HepG2 (cell line): ENCODE measurements around the gene COX4I2. TPM values are rescaled to one million over a fixed set of nuclear protein-coding genes. Genes with fewer than 3 reads are reported as not detected.

Experiments
- ARNT ChIP-seq: fragments of 450-650 bp; IDR thresholded peaks from 2 replicates; pipeline ENCODE4 v1.6.1; 2017
- CAMTA2 ChIP-seq: sonication (generic); formaldehyde crosslinking; IDR thresholded peaks from 2 replicates; pipeline ENCODE4 v1.4.0; 2020; ENCODE audit warnings: mild to moderate bottlenecking, missing genetic modification reagents, borderline replicate concordance
- CCDC6 ChIP-seq: sonication (generic); formaldehyde crosslinking; IDR thresholded peaks from 2 replicates; pipeline ENCODE4 v1.8.1; 2022; ENCODE audit warnings: mild to moderate bottlenecking, missing genetic modification reagents, moderate library complexity
- CHD2 ChIP-seq: IDR thresholded peaks from 2 replicates; pipeline ENCODE4 v1.6.1; 2011; ENCODE audit warnings: low read depth, low read length, improper control_type of control experiment
- E2F5 ChIP-seq: sonication (generic); formaldehyde crosslinking; conservative IDR thresholded peaks from 2 replicates; pipeline ENCODE4 v1.4.0; 2020; ENCODE audit warnings: missing genetic modification reagents
- FOXA3 ChIP-seq: IDR thresholded peaks from 2 replicates; pipeline ENCODE4 v1.6.1; 2016; ENCODE audit warnings: missing genetic modification reagents, missing compliant biosample characterization
- FOXO1 ChIP-seq: sonication (generic); formaldehyde crosslinking; IDR thresholded peaks from 2 replicates; pipeline ENCODE4 v1.4.0; 2020; ENCODE audit warnings: missing genetic modification reagents
- HOXA7 ChIP-seq: sonication (generic); formaldehyde crosslinking; IDR thresholded peaks from 2 replicates; pipeline ENCODE4 v1.8.1; 2022; ENCODE audit warnings: mild to moderate bottlenecking, missing genetic modification reagents, moderate library complexity
- KDM4B ChIP-seq: sonication (generic); formaldehyde crosslinking; IDR thresholded peaks from 2 replicates; pipeline ENCODE4 v1.4.0; 2020; ENCODE audit warnings: missing genetic modification reagents
- MLLT10 ChIP-seq: sonication (generic); formaldehyde crosslinking; IDR thresholded peaks from 2 replicates; pipeline ENCODE4 v1.4.0; 2020; ENCODE audit warnings: missing genetic modification reagents
- MTERF4 ChIP-seq: sonication (generic); formaldehyde crosslinking; IDR thresholded peaks from 2 replicates; pipeline ENCODE4 v1.8.0; 2023; ENCODE audit warnings: mild to moderate bottlenecking, missing genetic modification reagents
- NFE2L2 ChIP-seq: fragments of 150-350 bp; IDR thresholded peaks from 2 replicates; pipeline ENCODE4 v1.6.1; 2014; ENCODE audit warnings: low read length
- TBL1XR1 ChIP-seq: fragments of 150-350 bp; IDR thresholded peaks from 2 replicates; pipeline ENCODE4 v1.6.1; 2014; ENCODE audit warnings: borderline replicate concordance, low read length; ENCODE audit not compliant: partially characterized antibody
- TFE3 ChIP-seq: IDR thresholded peaks from 2 replicates; pipeline ENCODE4 v1.6.1; 2016
- USF2 ChIP-seq, 2 experiments: sonication (generic) in 1 of 2; formaldehyde crosslinking in 1 of 2; IDR thresholded peaks; 2 replicates each; pipeline versions ENCODE4 v1.5.1 to v1.6.1; 2011 to 2020; ENCODE audit warnings: borderline replicate concordance in 1 of 2, low read depth in 1 of 2, low read length in 1 of 2, mild to moderate bottlenecking in 1 of 2, missing genetic modification reagents in 1 of 2, moderate library complexity in 1 of 2
- ZBTB20 ChIP-seq: sonication (generic); formaldehyde crosslinking; IDR thresholded peaks from 2 replicates; pipeline ENCODE4 v1.8.1; 2023; ENCODE audit warnings: missing genetic modification reagents, low read depth, mild to moderate bottlenecking, borderline replicate concordance
- ZNF160 ChIP-seq: sonication (generic); formaldehyde crosslinking; IDR thresholded peaks from 2 replicates; pipeline ENCODE4 v1.8.0; 2022; ENCODE audit warnings: mild to moderate bottlenecking, inconsistent platforms, missing genetic modification reagents
- ZNF232 ChIP-seq: sonication (generic); formaldehyde crosslinking; IDR thresholded peaks from 2 replicates; pipeline ENCODE4 v1.4.0; 2020; ENCODE audit warnings: missing genetic modification reagents, borderline replicate concordance
- ZNF501 ChIP-seq: sonication (generic); formaldehyde crosslinking; IDR thresholded peaks from 2 replicates; pipeline ENCODE4 v1.5.1; 2020; ENCODE audit warnings: mild to moderate bottlenecking, moderate library complexity, missing genetic modification reagents
- ZNF660 ChIP-seq: sonication (generic); formaldehyde crosslinking; IDR thresholded peaks from 2 replicates; pipeline ENCODE4 v1.5.1; 2020; ENCODE audit warnings: mild to moderate bottlenecking, low read depth, missing genetic modification reagents, borderline replicate concordance
- ZNF768 ChIP-seq: sonication (generic); formaldehyde crosslinking; IDR thresholded peaks from 2 replicates; pipeline ENCODE4 v1.4.0; 2020; ENCODE audit warnings: missing genetic modification reagents
- ZNF777 ChIP-seq: sonication (generic); formaldehyde crosslinking; IDR thresholded peaks from 2 replicates; pipeline ENCODE4 v1.4.0; 2020; ENCODE audit warnings: missing genetic modification reagents
- ZNF780A ChIP-seq: sonication (generic); formaldehyde crosslinking; IDR thresholded peaks from 2 replicates; pipeline ENCODE4 v1.8.0; 2022; ENCODE audit warnings: mild to moderate bottlenecking, missing genetic modification reagents, moderate library complexity
- ZNF784 ChIP-seq: sonication (generic); formaldehyde crosslinking; IDR thresholded peaks from 2 replicates; pipeline ENCODE4 v1.5.1; 2020; ENCODE audit warnings: missing genetic modification reagents, mild to moderate bottlenecking, borderline replicate concordance
- polyA plus RNA-seq, 8 experiments: library from polyadenylated mRNA; depleted of rRNA in 3 of 8; stranded (reverse) in 7 of 8; unstranded in 1 of 8; fragments of >200 nt; fragmentation: Illumina TruSeq in 4 of 8; extraction: Trizol in 4 of 8; gene quantifications; 2 replicates each; pipeline versions ENCODE4 v1.2.1 to v1.2.3, GENCODE V29; 2011 to 2016; ENCODE audit warnings: low read depth in 4 of 8, missing spikeins in 1 of 8, mixed read lengths in 1 of 8; ENCODE audit not compliant: insufficient read depth in 1 of 8
- total RNA-seq, 5 experiments: library from RNA; depleted of rRNA; stranded (reverse); fragments of >200 nt; fragmentation: Illumina TruSeq; extraction: Trizol; gene quantifications; 2 replicates each; pipeline ENCODE4 v1.2.3, GENCODE V29; 2016; ENCODE audit warnings: low read depth in 1 of 5

The COX4I2 gene
- total and polyA plus RNA-seq, 2 of the 13 experiments (the other 11 are each of a cell fraction or from before 2014, with no cell fraction given), result 1.1 TPM; not detected in 1

GRCh38 chr20:31608251-31608945 lies 29.3 kb upstream of the COX4I2 start (continued):
- peak; percentile 99 for TF ChIP-seq TBL1XR1
- TF ChIP-seq ZNF232 (CRISPR knock-in tag), result peak; percentile 96; the same call in 1 of the 2 replicates
- TF ChIP-seq ZNF784, result peak; percentile 100
- TF ChIP-seq USF2 (IDR thresholded peaks at IDR 0.05; ENCODE audit: low read depth, low read length), result no peak
- peak; percentile 56; the same call in 1 of the 2 replicates for TF ChIP-seq USF2 (CRISPR knock-in tag; IDR thresholded peaks at IDR 0.05; ENCODE audit: borderline replicate concordance)
- peak; percentile 96 for TF ChIP-seq ZNF780A
- peak; percentile 94 for TF ChIP-seq ZNF768
- no peak for TF ChIP-seq HOXA7 (CRISPR knock-in tag)
- no peak for TF ChIP-seq NFE2L2
- TF ChIP-seq FOXA3 (CRISPR knock-in tag), result peak; percentile 99
- peak; percentile 99 for TF ChIP-seq CCDC6 (CRISPR knock-in tag)
- peak; percentile 97 for TF ChIP-seq KDM4B
- no peak for TF ChIP-seq ZNF660 (CRISPR knock-in tag)
- peak; percentile 72; the same call in 1 of the 2 replicates for TF ChIP-seq CHD2
- no peak for TF ChIP-seq ARNT
- TF ChIP-seq ZNF501 (CRISPR knock-in tag), result peak; percentile 98
- no peak for TF ChIP-seq MLLT10
- TF ChIP-seq ZNF777 (CRISPR knock-in tag), result 0 out of 2 replicates have a peak, but pooled peaks have one; percentile 66
- peak; percentile 75 for TF ChIP-seq E2F5
- peak; percentile 99 for TF ChIP-seq ZBTB20 (CRISPR knock-in tag)
- TF ChIP-seq ZNF160 (CRISPR knock-in tag), result peak; percentile 97
- TF ChIP-seq CAMTA2, result peak; percentile 94
- TF ChIP-seq TFE3, result peak; percentile 94
- peak; percentile 99 for TF ChIP-seq FOXO1 (CRISPR knock-in tag)
- peak; percentile 99 for TF ChIP-seq MTERF4 (CRISPR knock-in tag)
